Mesendoderm (in vitro differentiated cells): ENCODE data around the gene AMDHD1.

Experiments used
- DNase-seq: peaks from one replicate; pipeline ENCODE4 v3.0.0; 2013
- H2AK5ac ChIP-seq: 2 replicates; pipeline ENCODE4 v1.6.1; 2013; ENCODE audit warnings: low read length, inconsistent platforms
- H2BK120ac ChIP-seq: 2 replicates; pipeline ENCODE4 v1.6.1; 2013; ENCODE audit warnings: low read depth, mild to moderate bottlenecking, low read length, moderate library complexity, mixed read lengths
- H2BK15ac ChIP-seq: replicated peaks from 2 replicates; pipeline ENCODE4 v1.6.1; 2013; ENCODE audit warnings: low read depth, mild to moderate bottlenecking, moderate library complexity
- H2BK5ac ChIP-seq: 2 replicates; pipeline ENCODE4 v1.6.1; 2013; ENCODE audit warnings: low read length, inconsistent platforms
- H3K18ac ChIP-seq: 2 replicates; pipeline ENCODE4 v1.6.1; 2013; ENCODE audit warnings: mild to moderate bottlenecking, low read length, mixed read lengths
- H3K23ac ChIP-seq: one replicate; pipeline ENCODE4 v1.6.1; 2013; ENCODE audit warnings: low read length
- H3K27ac ChIP-seq: 2 replicates; pipeline ENCODE4 v1.5.1; 2013; ENCODE audit warnings: low read depth, mild to moderate bottlenecking, inconsistent platforms, low read length, moderate library complexity
- H3K27me3 ChIP-seq: 2 replicates; pipeline ENCODE4 v1.6.1; 2013; ENCODE audit warnings: low read length, control low read depth, mild to moderate bottlenecking, inconsistent platforms; ENCODE audit not compliant: insufficient read depth, poor library complexity
- H3K36me3 ChIP-seq: 2 replicates; pipeline ENCODE4 v1.6.1; 2013; ENCODE audit warnings: low read length, inconsistent platforms; ENCODE audit not compliant: control insufficient read depth, insufficient read depth
- H3K4ac ChIP-seq: one replicate; pipeline ENCODE4 v1.6.1; 2013; ENCODE audit warnings: low read depth, mild to moderate bottlenecking, low read length, moderate library complexity
- H3K4me1 ChIP-seq: 2 replicates; pipeline ENCODE4 v1.6.1; 2013; ENCODE audit warnings: low read depth, low read length, inconsistent platforms; ENCODE audit not compliant: control insufficient read depth
- H3K4me2 ChIP-seq: 2 replicates; pipeline ENCODE4 v1.6.1; 2013; ENCODE audit warnings: low read length
- H3K4me3 ChIP-seq: 2 replicates; pipeline ENCODE4 v1.5.1; 2013; ENCODE audit warnings: mild to moderate bottlenecking, low read length
- H3K56ac ChIP-seq: one replicate; pipeline ENCODE4 v1.6.1; 2013; ENCODE audit warnings: low read length
- H3K79me1 ChIP-seq: 2 replicates; pipeline ENCODE4 v1.6.1; 2013; ENCODE audit warnings: low read length, inconsistent platforms
- H3K79me2 ChIP-seq: 2 replicates; pipeline ENCODE4 v1.6.1; 2013; ENCODE audit warnings: mild to moderate bottlenecking, low read length; ENCODE audit not compliant: control insufficient read depth, insufficient read depth
- H3K9ac ChIP-seq: 2 replicates; pipeline ENCODE4 v1.6.1; 2013; ENCODE audit warnings: low read length, inconsistent platforms
- H4K5ac ChIP-seq: one replicate; pipeline ENCODE4 v1.6.1; 2013; ENCODE audit warnings: low read length
- H4K8ac ChIP-seq: one replicate; pipeline ENCODE4 v1.6.1; 2013; ENCODE audit warnings: low read depth, mild to moderate bottlenecking, control low read depth, low read length, moderate library complexity
- WGBS: extraction: QIAGEN DNeasy Blood & Tissue Kit; methylation state at CpG from one replicate; pipeline ENCODE4 v1.1.7; 2013; ENCODE audit warnings: low lambda C conversion rate, missing lambda C conversion rate; ENCODE audit not compliant: insufficient coverage; ENCODE audit errors: extremely low coverage; 5-methylcytosine and 5-hydroxymethylcytosine counted together

Gene AMDHD1

DNA sequence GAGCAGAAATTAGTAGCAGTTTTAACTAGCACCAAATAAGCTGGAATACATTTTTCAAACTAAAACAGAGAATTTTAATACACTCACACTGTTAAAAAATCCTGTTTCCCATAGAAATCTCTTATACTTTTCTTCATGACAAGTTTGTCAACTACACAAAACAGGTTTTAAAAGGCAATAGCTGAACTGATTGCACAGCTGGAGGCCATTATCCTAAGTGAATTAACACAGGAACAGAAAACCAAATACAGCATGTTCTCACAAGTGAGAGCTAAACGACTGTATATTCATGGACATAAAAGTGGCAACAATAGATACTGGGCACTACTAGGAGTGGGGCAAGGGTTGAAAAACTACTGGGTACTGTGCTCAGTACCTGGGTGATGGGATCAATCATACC, 64.6 kb downstream of the AMDHD1 start:
- Histone ChIP-seq H3K23ac (no peak overlapping the region), H4K8ac (no peak overlapping the region), H3K18ac (no peak overlapping the region), H3K4ac (no peak overlapping the region), H2AK5ac (no peak overlapping the region), H3K4me3 (no peak overlapping the region), H2BK5ac (no peak overlapping the region), H3K36me3 (peaks cover 3% of the 10 kb centered on the region), H2BK15ac (no peak overlapping the region), H3K56ac (no peak overlapping the region), H4K5ac (no peak overlapping the region), H3K27ac (no peak overlapping the region), H3K79me2 (no peaks in the 10 kb centered on the region), H3K4me2 (no peak overlapping the region), H3K27me3 (no peaks in the 10 kb centered on the region), H3K9ac (no peak overlapping the region), H3K79me1 (no peaks in the 10 kb centered on the region), H2BK120ac (no peak overlapping the region), H3K4me1 (no peaks in the 10 kb centered on the region)
- no CpG with 5 or more reads among the region's 1 CpG for WGBS
- no peak for DNase-seq

DNA sequence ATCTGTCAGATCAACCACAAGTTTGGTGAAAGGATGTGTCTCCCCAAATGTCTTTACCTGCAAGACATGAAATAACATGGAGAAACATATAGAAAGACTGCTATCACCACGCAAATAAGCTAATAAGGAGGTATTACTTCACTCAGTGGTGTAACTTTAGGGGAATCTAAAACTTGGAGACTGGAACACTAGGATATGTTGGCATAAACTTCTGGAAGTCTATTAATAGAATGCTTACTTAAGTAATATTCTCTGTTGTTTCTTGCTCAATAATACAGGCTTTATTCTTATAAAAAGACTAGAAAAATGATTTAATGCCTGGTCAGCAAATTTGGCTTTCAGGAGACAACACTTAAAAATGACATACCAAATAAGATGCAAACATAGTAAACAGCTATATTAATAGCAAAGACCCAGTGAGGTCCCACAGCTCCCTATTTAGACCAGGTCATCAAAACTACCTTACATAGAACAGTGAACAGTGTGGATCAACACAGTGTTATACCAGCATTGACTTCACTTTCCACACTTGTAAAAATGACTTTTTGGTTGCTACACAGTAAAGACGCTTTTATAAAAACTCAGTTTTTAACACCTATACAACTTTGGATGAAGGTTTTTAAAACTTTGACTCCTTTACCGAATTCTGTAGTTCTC, 71.9 kb downstream of the AMDHD1 start:
- DNase-seq: no peak
- Histone ChIP-seq H3K4me3 (no peak overlapping the region), H2BK5ac (no peak overlapping the region), H3K79me2 (no peaks in the 10 kb centered on the region), H3K27ac (no peak overlapping the region), H3K79me1 (no peaks in the 10 kb centered on the region), H3K27me3 (no peaks in the 10 kb centered on the region), H2BK120ac (no peak overlapping the region), H2AK5ac (no peak overlapping the region), H3K56ac (no peak overlapping the region), H3K36me3 (peaks cover 3% of the 10 kb centered on the region), H3K18ac (no peak overlapping the region), H3K4me2 (no peak overlapping the region), H3K4ac (no peak overlapping the region), H2BK15ac (no peak overlapping the region), H3K9ac (no peak overlapping the region), H3K23ac (no peak overlapping the region), H4K8ac (no peak overlapping the region), H4K5ac (no peak overlapping the region), H3K4me1 (no peaks in the 10 kb centered on the region)
- no CpG with 5 or more reads among the region's 3 CpGs for WGBS

GRCh38 chr12:96015672-96016071, 72.5 kb downstream of the AMDHD1 start:
- Histone ChIP-seq H3K9ac (no peak overlapping the region), H3K18ac (no peak overlapping the region), H3K4me1 (no peaks in the 10 kb centered on the region), H3K79me2 (no peaks in the 10 kb centered on the region), H3K36me3 (peaks cover 3% of the 10 kb centered on the region), H2BK5ac (no peak overlapping the region), H2BK120ac (no peak overlapping the region), H3K27me3 (no peaks in the 10 kb centered on the region), H3K23ac (no peak overlapping the region), H3K4me3 (no peak overlapping the region), H3K27ac (no peak overlapping the region), H3K4ac (no peak overlapping the region), H4K8ac (no peak overlapping the region), H2BK15ac (no peak overlapping the region), H3K79me1 (no peaks in the 10 kb centered on the region), H2AK5ac (no peak overlapping the region), H3K4me2 (no peak overlapping the region), H3K56ac (no peak overlapping the region), H4K5ac (no peak overlapping the region)
- DNase-seq: peak; percentile 59
- WGBS: no CpG with 5 or more reads among the region's 5 CpGs
